ENCODE data around the gene KCND3.

GRCh38 chr1:111747947-111748346 lies 241.5 kb downstream of the KCND3 start:
- TF ChIP-seq EZH2 (IDR thresholded peaks at IDR 0.05; ENCODE audit: low read depth, unreplicated experiment) = no peak
- no peak for TF ChIP-seq CTCF (conservative IDR thresholded peaks at IDR 0.05; ENCODE audit: low read depth in 2 of 2)
- no peak for TF ChIP-seq REST (IDR thresholded peaks at IDR 0.05; ENCODE audit: unreplicated experiment)
- TF ChIP-seq POLR2AphosphoS5 (IDR thresholded peaks at IDR 0.05; ENCODE audit: low read depth) = no peak
- TF ChIP-seq NANOG (IDR thresholded peaks at IDR 0.05; ENCODE audit: borderline replicate concordance) = no peak
